Raji (cell line): Measurements from ENCODE around the gene SULT2B1.

Experiments
- POLR2A ChIP-seq: IDR thresholded peaks from 2 replicates; pipeline ENCODE4 v1.6.1; 2011; ENCODE audit warnings: low read depth, low read length, control low read depth; ENCODE audit not compliant: insufficient read depth

SULT2B1 gene

GRCh38 chr19:48603001-48603400 lies 51.0 kb downstream of the SULT2B1 start:
- no peak for TF ChIP-seq POLR2A

GRCh38 chr19:48603449-48603848 lies 51.5 kb downstream of the SULT2B1 start:
- TF ChIP-seq POLR2A: no peak

- TF ChIP-seq POLR2A: no peak
These were observed 51.9 kb downstream of the SULT2B1 start for GRCh38 chr19:48603850-48604249.

- TF ChIP-seq POLR2A: no peak
These were observed 54.7 kb downstream of the SULT2B1 start, which contains the start of gene SPACA4 for GRCh38 chr19:48606463-48607358. Gene SPACA4, plus strand, starts transcription at chr19:48606742. Its CDS starts 237 bp downstream, at chr19:48606979.

- TF ChIP-seq POLR2A: no peak
These were observed 55.4 kb downstream of the SULT2B1 start for GRCh38 chr19:48607359-48607755.

GRCh38 chr19:48608798-48609263 lies 56.9 kb downstream of the SULT2B1 start:
- 0 out of 2 replicates have a peak, but pooled peaks have one; percentile 28 for TF ChIP-seq POLR2A

GRCh38 chr19:48609571-48610108 lies 57.7 kb downstream of the SULT2B1 start:
- no peak for TF ChIP-seq POLR2A

GRCh38 chr19:48611872-48612271 lies 59.9 kb downstream of the SULT2B1 start:
- TF ChIP-seq POLR2A: no peak

GRCh38 chr19:48613024-48613851 lies 61.3 kb downstream of the SULT2B1 start:
- no peak for TF ChIP-seq POLR2A

- peak; percentile 40; the same call in 1 of the 2 replicates for TF ChIP-seq POLR2A
These were observed 62.0 kb downstream of the SULT2B1 start for GRCh38 chr19:48613852-48614435.

- no peak; the same call in 1 of the 2 replicates for TF ChIP-seq POLR2A
These were observed 62.7 kb downstream of the SULT2B1 start, which contains the start of gene FAM83E for GRCh38 chr19:48614436-48615230. Gene FAM83E, minus strand, starts transcription at chr19:48615076. Its CDS starts 1,704 bp downstream, at chr19:48613372.

GRCh38 chr19:48615231-48616040 lies 63.5 kb downstream of the SULT2B1 start:
- TF ChIP-seq POLR2A: no peak

GRCh38 chr19:48616041-48616436 lies 64.1 kb downstream of the SULT2B1 start:
- no peak for TF ChIP-seq POLR2A
